ENCODE data around the gene ARHGEF12.

ARHGEF12 gene

DNA sequence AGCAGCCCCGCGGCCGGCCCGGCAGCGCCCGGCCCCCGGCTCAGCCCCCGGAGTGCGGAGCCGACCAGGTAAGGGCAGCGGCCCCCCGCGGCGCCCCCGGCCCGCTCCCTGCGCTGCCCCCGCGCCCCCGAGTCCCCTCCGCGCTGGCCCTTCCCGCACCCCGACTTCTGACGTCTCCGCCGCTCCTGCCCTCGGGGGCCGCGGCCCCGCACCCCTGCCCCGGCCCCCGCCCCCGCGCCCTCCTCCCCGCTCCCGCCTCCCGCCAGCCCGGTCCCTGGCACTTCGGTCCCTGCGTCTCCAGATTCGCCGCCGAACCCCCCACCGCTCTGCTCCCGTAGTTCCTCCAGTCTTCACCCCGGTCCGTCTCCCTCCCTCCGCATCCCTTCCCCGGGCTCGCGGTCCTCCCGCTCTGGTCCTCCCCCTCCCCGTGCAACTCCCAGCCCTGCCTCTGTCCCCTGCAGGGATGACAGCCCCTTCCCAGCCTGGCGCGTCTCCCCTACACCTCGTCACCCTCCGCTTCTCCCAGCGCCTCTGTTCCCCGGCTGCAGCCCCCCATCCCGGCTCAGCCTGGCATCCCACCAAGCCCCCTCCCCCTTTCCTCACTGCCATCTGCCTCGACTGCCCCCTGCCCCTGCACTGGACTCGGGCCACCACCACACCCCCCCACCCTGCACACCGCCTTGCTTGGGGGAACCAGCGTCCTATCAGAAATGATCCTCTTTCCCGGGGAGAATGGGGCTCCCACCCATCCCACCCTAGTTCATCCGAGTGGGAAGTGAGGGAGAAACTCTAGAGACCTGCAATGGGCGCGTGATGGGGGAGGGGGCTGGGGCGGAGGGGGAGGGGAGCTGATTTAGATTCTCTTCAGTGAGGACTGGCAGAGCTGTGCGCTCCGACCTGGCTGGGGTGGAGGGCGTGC is 175.9 kb downstream of the ARHGEF12 start:
- H3K27ac ChIP-seq, result no peak overlapping the region
- no peak for DNase-seq (ENCODE audit: low read depth, low spot score)

DNA sequence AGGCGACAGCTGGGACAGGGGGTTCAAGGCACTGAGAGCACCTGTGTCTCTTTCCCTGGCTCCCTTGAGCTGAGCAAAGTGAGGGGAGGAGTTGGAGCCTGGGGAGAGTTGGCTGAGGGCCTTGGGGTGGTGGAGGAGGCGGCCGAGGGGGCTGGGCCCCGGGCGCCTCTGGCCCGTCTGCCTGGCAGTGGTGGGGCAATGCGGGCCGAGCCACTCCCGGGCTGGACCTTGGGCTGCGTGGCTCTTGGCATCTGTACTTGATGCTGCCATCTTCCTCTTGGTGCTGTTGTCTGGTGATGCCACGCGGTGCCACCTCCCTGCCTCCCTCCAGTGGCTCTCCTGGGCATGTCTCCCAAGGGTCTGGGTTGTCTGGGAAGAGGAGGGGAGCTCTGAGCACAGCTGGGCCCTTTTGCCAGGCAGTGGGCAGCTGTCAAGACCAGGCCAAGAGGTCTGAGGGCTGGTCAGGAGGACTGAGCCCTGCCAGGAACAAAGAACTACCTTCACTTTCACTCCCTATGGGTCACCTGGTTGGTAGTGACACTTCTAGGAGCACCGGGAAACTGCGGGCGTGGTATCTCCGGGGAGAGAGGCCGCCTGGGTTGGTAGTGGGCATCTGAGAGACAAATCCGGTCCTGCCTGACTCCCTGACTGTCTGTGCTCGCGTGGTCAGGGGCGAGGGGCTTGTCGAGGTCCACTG is 176.7 kb downstream of the ARHGEF12 start:
- DNase-seq (ENCODE audit: low read depth, low spot score), result no peak
- H3K27ac ChIP-seq, result no peak overlapping the region

DNA sequence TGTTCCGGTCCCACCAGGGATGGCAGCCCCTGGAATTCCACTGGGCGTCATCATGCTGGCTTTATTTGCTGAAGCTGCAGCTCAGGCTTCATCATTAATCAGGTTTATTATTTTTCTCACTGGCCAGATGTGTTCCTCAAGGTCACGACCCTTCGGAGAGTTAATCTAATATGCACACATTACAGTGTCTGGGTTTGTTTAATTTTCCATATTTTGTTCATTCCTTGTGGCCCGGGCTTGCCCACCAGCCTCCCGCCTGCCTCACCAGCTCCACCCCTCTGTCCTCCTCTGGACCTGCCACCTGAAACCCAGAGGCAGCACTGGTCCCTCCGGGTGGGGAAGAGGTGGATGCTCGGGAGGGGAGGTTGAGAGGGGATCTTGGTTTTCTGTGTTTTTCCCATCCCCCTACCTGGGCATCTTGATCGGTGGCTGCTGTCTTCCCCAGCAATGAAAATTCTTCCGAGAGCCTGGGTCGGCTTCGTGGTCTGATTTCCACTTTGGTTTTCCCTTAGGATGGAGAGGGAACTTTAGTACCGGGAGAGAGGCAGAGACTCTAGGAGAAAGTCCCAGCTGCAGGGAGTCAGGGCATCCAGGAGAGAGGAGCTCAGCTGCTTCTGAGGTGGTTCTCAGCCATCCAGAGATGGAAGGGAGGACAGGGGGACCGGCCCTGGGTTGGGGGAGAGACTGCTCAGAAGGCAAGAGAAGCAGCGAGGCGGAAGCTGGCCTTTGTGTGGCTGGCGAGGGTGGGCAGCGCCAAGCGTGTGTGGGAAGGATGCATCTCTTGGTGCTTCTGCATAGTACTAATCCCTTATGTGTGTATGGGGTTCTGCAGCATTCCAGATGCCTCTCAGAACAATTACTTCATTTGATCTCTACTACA is 177.5 kb downstream of the ARHGEF12 start:
- no peak for DNase-seq (ENCODE audit: low read depth, low spot score)
- no peak overlapping the region for H3K27ac ChIP-seq

DNA sequence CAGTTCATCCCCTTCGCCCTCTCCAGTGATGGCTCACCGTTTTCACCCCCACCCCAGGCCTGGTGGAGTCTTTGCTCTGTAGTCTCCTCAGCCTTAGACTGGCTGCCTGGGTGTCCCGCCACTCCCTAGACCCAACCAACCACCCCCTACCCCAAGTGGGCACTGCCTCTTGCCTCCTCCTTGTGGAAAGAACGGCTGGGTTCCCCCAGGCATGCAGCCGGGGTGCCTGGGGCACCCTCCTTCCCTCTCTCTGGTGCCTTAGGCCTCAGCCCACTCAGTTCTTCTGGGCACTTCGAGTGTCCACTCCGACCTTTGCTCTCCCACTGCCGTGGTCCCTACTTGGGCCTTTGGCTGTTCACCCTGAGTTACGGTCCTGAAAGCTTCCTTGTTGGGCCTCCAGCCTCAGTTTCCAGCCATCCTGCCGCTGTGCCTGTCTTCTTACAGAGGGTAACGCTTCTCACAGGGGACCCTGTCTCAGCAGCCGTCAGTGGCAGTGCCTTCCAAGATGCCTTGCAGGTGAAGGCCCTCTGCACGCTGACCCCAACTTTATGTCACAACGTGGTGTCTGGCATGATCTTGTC is 178.4 kb downstream of the ARHGEF12 start:
- no peak for DNase-seq (ENCODE audit: low read depth, low spot score)
- H3K27ac ChIP-seq, result no peak overlapping the region

DNA sequence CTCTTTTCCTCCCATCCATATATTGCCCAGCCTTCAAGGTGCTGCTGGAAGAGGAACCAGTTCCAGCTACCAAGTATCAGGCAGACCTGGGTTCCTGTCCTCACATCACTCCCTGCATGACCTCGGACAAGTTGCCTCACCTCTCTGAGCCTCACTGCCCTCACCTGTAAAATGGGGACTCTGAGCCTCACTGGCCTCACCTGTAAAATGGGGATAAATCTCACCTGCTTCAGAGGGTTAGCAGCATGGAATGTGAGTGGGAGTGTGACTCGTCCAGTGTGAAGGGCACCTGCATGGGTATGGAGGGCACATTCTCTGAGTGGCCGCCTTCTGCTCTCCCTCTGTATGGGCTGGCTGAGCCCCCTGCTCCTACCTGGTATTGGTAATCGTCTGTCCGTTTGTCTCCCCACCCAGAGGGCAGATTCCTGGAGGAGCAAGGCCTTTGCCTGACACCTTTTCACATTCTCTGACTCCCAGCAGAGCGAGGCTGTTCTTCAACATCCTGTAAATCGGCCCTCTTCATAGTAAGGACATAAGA is 179.0 kb downstream of the ARHGEF12 start:
- DNase-seq (ENCODE audit: low read depth, low spot score), result no peak
- no peak overlapping the region for H3K27ac ChIP-seq

- no peak for DNase-seq (ENCODE audit: low read depth, low spot score)
- H3K27ac ChIP-seq, result no peak overlapping the region
These were observed 180.5 kb downstream of the ARHGEF12 start for GRCh38 chr11:120516461-120517389.

GRCh38 chr11:120517390-120517761 is 181.2 kb downstream of the ARHGEF12 start:
- DNase-seq (ENCODE audit: low read depth, low spot score), result no peak
- no peak overlapping the region for H3K27ac ChIP-seq

- H3K27ac ChIP-seq, result no peak overlapping the region
These were observed 181.6 kb downstream of the ARHGEF12 start for GRCh38 chr11:120517801-120518291.

DNA sequence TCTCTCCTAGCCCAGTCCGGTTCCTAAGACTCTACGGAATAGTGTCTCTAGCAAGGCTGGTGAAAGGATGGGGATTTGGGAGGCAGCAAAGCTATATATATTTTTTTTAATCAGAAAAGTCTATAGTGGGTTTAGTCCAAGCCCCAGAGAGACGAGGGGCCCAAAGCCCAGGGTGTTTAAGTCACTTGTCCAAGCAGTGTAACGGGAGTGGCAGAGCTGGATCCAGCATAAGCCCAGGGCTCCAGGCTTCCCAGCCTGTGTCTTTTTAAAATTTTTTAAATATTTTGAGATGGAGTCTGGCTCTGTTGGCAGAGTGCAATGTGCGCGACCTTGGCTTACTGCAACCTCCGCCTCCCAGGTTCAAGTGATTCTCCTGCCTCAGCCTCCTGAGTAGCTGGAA is 182.1 kb downstream of the ARHGEF12 start:
- no peak for DNase-seq (ENCODE audit: low read depth, low spot score)
- H3K27ac ChIP-seq, result no peak overlapping the region

More at GRCh38 chr11:120517801-120518291, 181.6 kb downstream of the ARHGEF12 start:
- no peak for DNase-seq (ENCODE audit: low read depth, low spot score)

DNA sequence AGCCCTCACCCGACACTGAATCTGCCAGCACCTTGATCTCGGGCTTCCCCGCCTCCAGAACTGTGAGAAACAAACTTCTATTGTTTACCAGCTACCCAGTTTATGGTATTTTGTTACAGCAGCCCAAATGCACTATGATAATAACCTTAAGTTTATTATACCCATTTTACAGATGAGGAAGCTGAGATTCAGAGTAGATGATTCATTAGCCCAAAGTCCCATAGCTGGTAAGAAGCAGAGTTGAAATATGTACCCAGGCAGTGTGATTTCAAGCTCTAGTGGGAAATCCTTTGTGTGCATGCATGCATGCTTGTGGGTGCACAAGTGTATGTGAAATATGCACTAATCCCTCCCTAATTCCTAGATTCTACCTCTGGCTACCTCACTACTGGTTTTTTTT is 183.3 kb downstream of the ARHGEF12 start:
- H3K27ac ChIP-seq, result no peak overlapping the region
- DNase-seq (ENCODE audit: low read depth, low spot score), result no peak

DNA sequence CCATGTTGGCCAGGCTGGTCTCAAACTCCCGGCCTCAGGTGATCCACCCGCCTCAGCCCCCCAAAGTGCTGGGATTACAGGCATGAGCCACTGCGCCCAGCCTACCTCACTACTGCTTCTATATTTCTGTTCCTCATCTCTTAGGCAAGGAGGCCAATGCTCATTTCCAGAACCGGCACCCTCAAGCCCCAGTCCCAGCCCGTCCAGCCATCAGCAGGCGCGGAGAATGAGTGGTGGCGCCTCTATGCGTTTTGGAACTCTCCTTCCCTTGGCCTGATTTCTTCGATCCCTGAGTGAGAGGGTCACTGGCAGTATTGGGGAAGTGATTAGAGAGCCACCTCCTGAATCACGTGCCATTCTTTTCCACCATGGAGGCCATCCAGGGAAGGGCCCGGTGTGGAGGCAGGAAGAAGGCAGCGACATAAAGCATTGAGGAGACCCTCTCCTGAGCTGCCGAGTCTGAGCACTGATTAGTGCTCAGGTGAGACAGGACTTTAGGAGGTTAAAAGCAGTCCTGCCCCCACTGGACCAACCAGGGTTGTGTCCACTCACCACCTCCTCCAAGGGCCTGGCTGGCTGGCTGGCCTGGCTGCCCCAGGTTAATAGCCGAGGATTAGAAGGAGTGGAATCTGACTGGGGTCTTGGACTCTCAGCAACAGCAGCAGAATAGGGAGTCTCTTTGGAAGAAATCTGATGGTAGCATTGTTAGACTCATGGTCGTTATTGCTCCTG is 184.0 kb downstream of the ARHGEF12 start:
- no peak for DNase-seq (ENCODE audit: low read depth, low spot score)
- H3K27ac ChIP-seq, result no peak overlapping the region

DNA sequence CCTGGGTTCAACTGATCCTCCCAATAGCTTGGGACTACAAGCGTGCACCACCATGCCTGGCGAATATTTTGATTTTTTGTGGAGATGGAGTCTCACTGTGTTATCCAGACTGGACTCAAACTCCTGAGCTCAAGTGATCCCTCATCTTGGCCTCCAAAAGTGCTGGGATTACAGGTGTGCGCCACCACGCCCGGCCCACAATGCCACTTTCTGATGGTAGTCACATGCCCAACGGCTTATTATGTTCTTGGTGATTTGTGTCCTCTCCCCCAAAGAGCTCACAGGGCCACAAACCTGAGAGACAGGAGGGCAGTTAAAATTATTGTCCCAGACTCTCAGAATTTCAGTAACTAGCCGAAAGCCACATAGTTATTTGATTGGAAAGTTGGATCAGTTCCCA is 185.0 kb downstream of the ARHGEF12 start:
- no peak overlapping the region for H3K27ac ChIP-seq

GRCh38 chr11:120522021-120522420 is 185.8 kb downstream of the ARHGEF12 start:
- no peak overlapping the region for H3K27ac ChIP-seq
- DNase-seq (ENCODE audit: low read depth, low spot score), result no peak

More for the DNA sequence above, 185.0 kb downstream of the ARHGEF12 start:
- no peak for DNase-seq (ENCODE audit: low read depth, low spot score)

GRCh38 chr11:120522736-120523135 is 186.5 kb downstream of the ARHGEF12 start:
- DNase-seq (ENCODE audit: low read depth, low spot score), result no peak
- H3K27ac ChIP-seq, result no peak overlapping the region

- H3K27ac ChIP-seq, result no peak overlapping the region
- DNase-seq (ENCODE audit: low read depth, low spot score), result no peak
These were observed 187.0 kb downstream of the ARHGEF12 start for GRCh38 chr11:120523196-120523595.

DNA sequence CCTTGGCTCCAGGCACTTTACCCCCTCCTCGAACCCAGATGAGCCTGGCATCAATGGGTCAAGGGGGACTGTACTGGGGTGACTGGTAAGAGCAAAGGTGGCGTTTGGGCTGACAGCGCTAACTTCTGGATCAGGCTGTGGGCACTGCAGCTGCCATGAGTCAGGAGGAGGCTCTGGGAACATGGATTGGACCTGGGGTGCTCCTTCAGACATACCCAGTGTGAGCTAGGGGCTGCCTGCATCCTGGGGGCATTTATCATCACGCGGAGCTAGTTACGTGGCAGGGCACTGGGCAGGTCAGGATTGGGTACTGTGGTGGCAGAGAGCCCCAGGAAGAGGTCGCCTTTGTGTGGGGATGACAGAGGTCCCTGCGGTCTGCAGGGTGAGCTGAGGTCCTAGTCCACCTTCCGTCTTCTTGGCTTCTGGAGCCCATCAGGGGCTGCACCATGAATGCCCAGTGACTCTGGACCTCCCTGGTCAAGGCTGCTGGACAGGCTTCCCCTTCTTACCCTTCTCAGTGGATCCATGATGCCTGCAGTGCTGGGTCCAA is 188.4 kb downstream of the ARHGEF12 start:
- H3K27ac ChIP-seq, result no peak overlapping the region
- DNase-seq (ENCODE audit: low read depth, low spot score), result no peak

- no peak for DNase-seq (ENCODE audit: low read depth, low spot score)
- no peak overlapping the region for H3K27ac ChIP-seq
These were observed 189.3 kb downstream of the ARHGEF12 start for GRCh38 chr11:120525261-120526171.
